GM19351 (cell line): ENCODE data around the gene EYA2.

ENCODE experiments used
- ATAC-seq: cut with Tn5 transposase; IDR thresholded peaks from one replicate; pipeline ENCODE4 v1.9.1; 2021; ENCODE audit warnings: mild to moderate bottlenecking, moderate library complexity; ENCODE audit not compliant: unreplicated experiment

EYA2 gene

DNA sequence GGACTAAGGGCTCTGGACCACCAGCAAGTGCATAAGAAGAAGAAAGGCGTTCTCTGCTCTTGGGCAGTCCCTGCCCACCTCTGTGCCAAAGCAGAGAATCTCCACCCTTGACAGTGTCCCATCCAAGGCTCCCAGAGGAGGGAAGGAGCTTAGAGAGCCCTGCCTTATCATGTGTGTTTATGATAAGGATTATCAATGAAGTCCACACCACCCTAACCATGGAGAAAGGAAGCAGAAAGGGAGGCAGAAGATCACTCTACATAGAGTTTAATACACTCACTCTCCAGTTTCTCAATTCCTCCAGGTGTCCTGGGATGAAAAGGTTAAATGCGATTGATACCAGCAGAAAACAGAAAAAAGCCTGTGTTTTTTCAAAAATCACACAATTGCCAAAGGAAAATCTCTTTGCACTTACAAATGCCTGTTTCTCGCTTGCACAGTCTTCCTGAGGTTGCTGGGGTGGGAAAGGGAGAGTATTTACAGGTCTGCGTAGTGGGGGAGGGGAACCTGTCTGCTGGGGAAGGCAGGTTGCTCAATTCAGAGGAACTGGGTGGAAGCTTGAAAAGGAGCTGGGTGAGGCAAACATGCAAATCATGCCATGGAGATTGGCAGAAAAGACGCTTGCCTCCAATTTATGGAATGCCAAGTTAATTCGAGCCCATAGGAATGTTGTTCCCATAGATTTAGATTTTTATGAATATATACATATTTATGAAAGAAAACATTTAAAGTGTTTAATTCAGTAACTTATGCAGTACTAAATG lies 104.0 kb downstream of the EYA2 start:
- no peak for ATAC-seq

DNA sequence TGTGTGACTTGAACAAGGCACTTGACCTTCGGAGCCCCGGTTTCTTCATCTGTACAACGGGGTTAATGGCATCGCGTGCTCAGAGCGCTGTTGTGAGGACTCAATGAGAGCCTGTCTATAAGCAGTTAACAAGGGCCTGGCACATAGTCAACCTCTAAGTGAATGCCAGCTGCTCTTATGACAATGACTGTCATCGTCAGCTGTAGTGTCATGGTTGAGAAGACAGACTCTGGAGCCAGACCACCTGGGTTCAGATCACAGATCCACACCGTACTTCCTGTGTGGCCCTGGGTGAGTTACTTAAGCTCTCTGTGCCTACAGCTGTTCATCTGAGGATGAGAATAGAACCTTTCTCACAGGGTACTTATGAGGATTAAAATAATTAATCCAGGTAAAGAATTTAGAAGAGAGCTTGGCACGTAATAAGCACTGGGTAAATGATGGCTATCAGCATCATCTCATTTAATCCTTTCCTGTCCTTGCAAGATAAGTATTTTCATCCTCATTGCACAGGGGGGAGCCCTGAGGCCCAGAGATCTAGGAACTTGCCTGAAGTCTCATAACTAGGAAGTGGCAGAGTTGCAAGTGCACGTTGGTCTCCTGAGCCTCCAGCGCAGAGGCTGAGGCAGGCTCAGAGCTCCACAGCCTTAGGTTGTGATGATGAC lies 105.3 kb downstream of the EYA2 start:
- no peak for ATAC-seq

DNA sequence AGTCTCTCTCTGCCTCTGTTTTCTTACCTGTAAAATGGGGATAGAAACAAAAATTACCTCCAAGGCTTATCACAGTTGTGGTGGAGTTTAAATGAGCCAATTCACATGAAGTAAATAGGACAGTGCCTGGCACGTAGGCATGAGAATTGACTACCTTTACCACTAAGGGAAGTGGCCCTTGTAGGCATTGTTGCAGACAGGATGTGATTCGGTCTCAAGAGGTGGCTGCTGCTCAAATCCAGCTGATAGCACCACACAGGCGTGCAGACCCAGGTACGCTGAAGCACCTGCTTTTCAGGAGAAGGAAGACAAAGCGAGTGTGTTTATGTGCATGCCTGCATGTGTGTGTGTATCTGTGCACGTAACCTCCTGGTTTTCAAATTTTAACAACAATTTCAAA lies 108.6 kb downstream of the EYA2 start:
- no peak for ATAC-seq

DNA sequence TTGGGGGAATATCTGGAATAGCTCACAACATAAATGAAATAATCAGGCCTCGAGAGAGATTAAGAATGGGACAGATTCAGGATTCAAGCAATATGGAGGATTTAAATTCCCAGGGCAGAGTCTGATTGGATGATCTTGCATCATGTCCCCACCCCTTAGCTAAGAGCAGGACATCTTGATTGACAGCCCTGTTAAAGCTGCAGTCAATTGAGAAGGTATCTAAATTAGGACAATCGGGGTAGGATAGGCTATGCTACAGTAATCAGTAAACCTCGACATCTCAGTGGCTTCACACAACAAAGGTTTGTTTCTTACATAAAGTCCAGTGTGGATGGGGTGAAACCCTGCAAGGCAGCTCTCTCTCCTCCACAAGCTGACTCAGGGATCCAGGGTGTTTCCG lies 109.5 kb downstream of the EYA2 start:
- no peak for ATAC-seq

DNA sequence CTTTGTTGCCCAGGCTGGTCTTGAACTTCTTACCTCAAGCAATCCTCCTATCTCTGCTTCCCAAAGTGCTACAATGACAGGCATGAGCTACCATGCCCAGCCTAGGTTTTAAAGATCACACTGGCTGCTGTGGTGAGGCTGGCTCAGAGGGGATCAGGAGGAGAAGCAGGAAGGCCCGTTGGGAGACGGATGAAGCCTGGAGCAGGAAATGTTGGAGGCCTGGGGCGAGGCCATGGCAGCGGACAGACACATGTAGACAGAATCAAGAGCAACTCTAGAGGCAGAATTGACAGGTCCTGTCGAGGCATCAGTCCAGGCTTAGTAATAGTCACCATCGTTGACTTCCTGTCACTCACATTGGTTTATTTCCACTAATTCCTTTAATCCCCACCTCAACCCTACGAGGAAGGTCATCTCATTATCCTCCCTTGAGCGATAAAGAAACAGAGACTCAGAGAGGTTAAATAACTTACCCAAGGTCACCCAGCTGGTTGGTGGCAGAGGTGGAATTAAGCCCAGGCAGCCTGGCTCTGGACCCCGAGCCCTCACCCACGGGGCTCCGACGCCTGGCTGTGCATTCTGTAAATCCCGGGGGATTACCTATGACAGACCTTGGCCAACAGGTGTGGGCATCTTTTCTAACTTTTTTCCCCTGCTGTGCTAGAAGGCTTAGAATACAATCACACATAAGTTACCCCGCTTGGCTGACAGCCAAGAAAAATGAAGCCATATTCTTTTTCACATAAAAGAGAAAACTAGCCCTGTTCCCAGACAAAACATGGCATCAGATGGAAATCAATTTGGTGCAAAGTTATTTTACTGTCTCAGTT lies 113.4 kb downstream of the EYA2 start:
- ATAC-seq, result no peak

DNA sequence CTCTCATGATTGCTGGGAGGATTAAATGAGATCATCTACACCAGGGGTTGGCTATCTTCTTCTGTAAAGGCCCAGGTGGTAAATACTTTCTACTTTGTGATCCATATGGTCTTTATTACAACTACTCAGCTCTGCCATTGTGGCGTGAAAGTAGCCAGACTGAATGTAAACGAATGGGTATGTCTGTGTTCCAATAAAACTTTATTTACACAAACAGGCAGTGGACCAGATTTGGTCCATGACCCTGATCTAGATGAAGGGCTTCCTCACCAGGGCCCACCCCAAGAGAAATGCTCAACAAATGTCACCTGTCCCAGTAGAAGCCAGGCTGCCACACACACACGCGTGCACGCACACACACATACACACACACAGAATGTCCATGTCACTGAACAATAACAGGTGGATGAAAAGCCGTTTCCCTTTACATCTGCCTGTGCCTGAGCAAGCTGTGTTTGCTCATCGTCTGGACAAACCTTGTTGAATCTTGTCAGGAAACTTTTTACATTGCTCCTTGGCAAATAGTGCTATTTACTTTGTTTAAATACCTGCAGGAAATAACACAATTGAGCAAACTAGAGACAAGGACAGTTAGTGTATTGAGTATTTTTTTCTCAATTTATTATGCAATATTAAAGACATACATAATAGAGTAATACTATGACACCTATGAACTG lies 114.3 kb downstream of the EYA2 start:
- no peak for ATAC-seq

DNA sequence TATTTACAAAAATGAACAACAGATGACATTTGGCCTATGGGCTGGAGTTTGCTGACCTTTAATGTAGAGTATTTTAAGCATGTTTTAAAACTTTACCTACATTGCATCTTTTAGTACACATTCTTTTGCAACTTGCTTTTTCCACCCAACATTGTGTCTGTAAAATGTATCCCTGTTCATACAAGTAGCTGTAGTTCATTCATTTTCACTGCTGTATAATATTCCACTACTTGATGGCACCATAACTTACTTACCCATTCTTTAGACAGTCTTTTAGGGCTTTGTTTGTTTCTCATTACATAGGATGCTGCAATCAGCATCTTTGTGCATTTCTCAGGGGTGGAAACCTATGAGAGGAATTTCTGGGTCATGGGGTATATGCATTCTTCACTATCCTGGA lies 115.1 kb downstream of the EYA2 start:
- no peak for ATAC-seq

DNA sequence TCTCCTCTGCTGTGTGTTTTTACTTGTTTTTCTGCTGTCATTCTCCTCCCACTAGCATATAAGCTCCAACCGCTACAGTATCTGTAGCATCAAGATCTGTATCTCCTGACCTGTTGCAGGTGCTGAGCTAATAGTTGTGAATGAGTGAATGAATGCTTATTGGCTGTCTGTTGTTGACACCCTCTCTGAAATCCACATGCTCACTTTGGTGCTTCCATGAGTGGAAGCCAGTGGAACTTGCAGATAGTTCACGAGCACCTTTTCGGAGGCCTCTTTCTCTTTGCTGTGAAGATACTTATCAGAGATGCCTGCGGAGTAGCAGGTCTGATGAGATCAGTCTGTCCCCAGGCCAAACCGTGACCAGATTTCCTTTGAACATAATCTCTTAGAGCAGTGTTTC lies 117.3 kb downstream of the EYA2 start:
- no peak for ATAC-seq

DNA sequence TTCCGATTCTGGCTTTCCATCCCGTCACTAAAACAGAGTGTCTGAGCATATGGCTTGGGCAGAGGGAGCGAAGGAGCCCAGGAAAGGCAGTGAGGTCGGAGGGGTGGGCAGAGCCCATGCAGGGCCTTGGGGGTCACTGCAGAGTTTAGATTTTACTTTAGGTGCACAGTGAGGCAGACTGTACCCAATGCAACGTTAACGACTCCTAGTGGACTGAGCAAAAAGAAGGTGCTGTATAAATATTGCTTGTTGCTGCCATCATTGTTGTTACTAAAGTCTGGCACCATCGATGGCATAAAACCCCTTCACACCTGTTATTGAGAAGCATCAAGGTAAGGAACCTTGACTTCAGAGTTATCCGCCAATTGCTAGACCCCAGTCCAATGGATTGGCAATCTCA lies 119.0 kb downstream of the EYA2 start:
- no peak for ATAC-seq

DNA sequence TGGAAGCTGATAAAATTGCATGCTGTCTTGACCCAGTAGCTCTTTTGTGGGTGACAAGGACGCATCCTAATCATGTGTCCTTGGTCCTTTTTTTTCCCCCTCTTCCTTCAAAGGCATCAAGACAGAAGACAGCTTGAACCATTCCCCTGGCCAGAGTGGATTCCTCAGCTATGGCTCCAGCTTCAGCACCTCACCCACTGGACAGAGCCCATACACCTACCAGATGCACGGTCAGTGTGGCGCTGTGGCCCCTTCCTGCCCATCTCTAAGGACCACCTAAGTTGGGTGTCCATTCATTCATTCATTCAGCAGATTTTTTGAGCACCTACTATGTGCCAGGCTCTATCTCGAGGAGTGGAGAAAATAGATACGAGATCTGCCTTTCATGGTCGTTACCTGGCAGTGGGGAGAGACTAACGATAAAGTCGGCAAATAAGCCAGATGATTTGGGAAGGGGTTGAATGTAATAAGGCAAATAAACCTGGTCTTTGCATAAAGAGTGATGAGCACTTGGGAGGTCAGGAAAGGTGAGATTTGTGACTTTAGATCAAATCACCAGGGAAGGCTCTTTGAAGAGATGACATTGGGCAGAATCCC lies 121.5 kb downstream of the EYA2 start:
- ATAC-seq, result no peak

DNA sequence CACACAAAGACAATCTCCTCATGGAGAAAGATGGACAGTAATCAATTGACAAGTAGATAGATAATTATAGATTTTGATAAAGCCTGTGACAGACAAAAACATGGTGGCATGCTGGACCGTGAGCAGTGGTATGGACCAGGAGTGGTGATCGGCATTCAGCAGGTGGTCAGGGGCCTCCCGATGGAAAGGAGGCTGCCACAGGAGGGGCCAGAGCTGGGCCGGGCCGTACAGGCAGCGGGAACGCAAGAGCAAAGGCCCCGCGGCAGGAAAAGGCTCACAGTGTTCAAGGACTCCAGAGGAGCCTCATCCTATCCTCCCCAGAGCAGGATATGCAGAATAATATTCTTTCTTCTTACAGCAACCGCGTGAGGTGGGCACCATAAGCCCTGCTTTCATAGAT lies 123.7 kb downstream of the EYA2 start:
- no peak for ATAC-seq

DNA sequence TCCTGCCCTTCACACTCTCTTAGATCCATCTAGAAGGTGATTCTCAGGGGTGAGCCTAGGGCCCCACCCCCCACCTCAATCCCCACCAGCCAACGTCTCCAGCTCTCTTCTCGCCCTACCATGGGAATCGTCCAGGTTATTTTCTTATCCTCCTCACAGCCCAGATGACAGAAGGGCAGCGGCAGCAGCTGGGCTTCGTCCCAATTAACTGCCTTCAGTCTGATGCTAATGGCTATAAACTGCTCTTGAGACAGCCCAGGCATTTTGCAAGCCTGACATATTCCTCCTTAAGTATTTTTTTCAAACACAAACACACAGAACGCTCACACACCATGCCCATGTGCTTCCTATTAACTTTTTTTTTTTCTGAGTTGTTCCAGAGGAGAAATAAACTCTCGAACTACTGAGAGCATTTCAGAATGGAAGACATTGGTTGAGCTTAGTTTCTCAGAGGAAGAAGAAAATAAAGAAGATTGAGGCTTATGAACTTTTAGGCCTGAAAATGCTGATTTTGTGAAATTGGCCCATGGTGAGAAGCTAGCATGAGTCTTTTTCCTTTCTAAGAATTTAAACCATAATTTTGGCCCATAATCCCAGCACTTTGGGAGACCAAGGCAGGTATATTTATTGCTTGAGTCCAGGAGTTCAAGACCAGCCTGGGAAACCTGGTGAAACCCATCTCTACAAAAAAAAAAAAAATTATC lies 124.6 kb downstream of the EYA2 start:
- no peak for ATAC-seq

DNA sequence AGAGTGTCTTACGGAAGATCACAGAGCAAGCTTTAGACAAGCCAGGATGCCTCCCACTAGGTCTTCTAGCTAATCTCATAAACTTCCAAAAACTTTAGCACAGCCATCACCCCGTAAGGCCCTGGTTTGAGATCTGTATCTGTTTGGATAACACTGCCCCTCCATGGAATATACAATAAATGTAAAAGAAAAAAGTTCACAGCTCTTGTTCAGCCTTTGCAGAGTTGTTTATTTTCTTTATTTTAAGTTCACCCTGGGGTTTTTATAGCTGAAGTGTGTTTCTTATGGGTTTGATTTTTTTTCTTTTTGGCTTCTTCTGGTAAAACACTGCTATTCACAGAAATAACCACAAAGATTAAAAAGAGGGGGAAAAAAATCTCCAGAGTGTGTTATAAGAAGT lies 125.6 kb downstream of the EYA2 start:
- ATAC-seq, result no peak

DNA sequence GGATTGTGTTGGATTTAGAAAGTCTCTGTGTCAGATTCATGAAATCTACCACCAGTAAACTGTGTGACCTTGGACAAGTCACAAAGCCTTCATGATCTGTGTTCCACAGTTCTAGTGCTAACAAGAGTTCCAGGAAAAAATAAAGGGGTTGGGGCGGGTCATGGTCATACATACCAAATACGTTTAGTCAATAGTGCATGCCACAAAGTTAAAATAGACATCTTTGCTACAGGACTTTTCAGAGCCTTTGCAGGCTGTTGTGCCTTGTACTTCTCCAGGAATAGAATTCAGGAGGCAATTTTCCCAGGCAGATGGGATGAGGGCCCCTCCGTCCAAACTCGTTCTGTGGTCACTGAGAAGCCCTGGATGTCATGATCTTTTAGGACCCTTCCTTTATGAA lies 127.2 kb downstream of the EYA2 start:
- ATAC-seq, result no peak

DNA sequence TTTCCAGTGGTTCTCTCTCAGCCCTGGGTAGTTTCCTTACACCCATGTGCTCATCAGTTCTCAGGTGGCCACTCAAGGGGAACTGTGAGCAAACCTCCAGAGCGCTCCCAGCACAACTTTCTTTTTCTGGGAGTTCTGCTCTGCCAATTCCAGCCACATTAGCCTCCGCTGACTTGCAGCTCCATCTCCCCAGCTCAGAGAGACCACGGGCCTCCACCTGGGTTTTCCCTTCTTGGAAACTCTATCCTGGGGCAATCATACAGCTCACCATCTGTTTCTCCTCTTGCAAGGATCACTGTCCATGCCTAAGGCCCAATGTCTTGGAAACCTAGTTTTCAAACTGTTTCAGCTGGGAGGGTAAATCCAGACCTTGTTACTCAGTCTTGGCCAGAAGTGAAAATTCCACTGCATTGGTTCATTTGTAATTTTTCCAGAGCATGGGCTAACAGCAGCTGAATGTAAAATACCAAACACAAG lies 129.9 kb downstream of the EYA2 start:
- no peak for ATAC-seq

DNA sequence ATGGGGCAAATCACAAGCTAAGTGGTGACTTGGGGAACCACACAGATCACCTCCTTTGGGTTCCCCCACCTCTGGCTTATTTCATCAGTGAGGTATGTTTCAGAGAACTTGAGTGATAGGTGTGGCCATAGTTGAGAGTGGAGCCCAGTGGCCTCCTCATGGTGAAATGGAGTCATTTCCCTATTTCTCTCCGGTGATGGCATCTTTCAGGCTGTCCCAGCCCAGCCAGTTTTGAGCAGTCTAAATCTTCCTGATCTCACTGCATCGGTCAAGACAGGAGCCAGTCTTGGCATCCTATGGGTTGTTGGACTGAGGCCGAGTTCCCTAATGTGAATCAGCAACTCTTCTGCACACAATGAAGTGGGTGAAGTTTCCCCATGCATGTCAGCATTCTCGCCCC lies 132.4 kb downstream of the EYA2 start:
- no peak for ATAC-seq

DNA sequence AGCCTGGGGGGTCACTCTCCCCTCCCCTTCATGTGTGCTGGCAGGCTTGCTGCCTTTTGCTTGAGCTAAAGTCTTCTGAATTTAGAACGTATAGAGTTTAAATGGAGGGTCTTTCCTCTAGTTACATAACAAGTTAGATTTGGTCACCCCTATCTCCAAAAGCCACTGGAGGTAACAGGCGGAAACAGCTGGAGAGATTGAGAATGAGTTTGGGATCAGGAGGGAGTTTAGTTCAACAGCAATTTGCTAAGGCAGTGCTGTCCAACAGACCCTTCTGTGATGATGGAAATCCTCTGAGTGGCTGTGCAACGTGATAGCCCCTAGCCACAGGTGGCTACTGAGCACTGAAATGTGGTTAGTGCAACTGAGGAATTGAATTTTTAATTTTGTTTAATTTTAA lies 132.8 kb downstream of the EYA2 start:
- no peak for ATAC-seq

DNA sequence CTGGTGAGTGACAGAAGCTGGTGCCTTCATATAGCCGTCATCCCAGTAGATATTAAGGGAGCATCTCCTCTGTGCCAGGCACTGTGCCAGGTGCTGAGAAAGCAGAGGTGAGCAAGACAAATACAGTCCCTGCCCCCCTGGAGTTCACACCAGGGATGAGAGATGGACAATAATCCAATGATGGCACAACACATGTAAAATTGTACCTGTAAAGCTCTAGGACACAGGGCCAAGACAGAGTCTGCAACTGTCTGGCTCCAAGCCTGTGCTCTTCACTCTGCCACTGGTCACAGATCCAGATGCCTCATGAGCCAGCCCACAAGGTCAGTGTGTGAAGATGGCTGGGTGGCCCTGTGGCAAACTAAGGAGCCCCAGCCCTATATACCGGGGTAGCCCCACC lies 133.8 kb downstream of the EYA2 start:
- ATAC-seq, result no peak

DNA sequence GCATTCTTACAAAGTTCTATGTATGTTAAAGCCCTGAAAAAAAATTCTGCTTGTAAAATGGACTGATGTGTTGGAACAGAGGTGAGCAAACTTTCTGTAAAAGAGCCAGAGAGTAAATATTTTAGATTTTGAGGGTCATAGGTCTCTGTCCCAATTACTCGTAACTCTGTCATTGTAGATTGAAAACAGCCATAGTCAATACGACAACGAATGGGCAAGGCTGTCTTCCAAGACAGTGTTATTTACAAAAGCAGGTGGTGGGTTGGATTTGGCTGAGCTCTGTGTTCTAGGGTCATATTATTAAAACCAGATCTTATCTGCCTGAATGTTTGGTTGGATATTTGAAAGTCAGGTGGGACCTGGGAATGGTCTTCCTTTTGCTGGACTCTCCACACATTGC lies 135.2 kb downstream of the EYA2 start:
- no peak for ATAC-seq

DNA sequence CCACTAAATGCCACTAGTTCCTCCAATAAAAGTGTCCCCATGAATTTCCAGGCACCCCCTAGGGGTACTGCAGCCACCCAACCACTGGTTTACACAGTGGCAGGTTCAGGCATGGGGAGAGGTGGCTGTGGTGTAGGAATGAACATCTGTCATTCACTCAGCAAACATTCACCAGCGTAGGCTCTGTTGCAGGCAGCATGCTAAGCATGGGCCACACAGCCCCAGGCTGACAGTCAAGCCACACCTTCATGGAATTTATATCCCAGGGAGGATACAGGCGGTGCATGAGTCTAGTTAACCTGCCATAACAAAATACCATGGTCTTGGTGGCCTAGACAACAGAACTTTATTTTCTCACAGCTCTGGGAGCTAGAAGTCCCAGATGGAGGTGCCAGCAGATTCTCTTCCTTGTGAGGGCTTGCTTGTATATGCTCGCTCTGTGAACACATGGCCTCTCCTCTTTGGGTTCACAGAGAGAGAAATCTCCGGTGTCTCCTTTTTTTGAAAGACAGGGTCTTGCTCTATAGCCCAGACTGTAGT lies 135.7 kb downstream of the EYA2 start:
- ATAC-seq, result no peak
